Heart right ventricle (tissue), 16 donors: Measurements from ENCODE around the gene FILIP1L. TPM values are rescaled to one million over a fixed set of nuclear protein-coding genes. Genes with fewer than 3 reads are reported as not detected.

Source experiments
- ATAC-seq, 8 donors: fragments of 200-7000 bp; cut with Tn5 transposase; one replicate each; pipeline ENCODE4 v1.9.1; 2020; ENCODE audit warnings: mild to moderate bottlenecking in 8 of 8, moderate library complexity in 8 of 8, moderate number of reproducible peaks in 1 of 8
- DNase-seq, 2 donors: peaks; one replicate each; pipeline ENCODE4 v3.0.0-alpha.2; 2020
- H3K27ac ChIP-seq, 10 donors: fragments of 200-600 bp; sonication (generic) in 2 of 10; one replicate each; pipeline versions ENCODE4 v1.5.0 to v1.8.0; 2020 to 2022; ENCODE audit warnings: mild to moderate bottlenecking in 3 of 10
- H3K27me3 ChIP-seq, 7 donors: fragments of 200-600 bp; one replicate each; pipeline ENCODE4 v1.8.0; 2021 to 2022; ENCODE audit warnings: mild to moderate bottlenecking in 2 of 7
- H3K36me3 ChIP-seq, 9 donors: fragments of 200-600 bp; sonication (generic) in 1 of 9; one replicate each; pipeline versions ENCODE4 v1.5.0 to v1.8.0; 2020 to 2022; ENCODE audit warnings: mild to moderate bottlenecking in 2 of 9
- H3K4me1 ChIP-seq, 9 donors: fragments of 200-600 bp; sonication (generic) in 1 of 9; one replicate each; pipeline versions ENCODE4 v1.5.0 to v1.8.0; 2020 to 2022; ENCODE audit warnings: mild to moderate bottlenecking in 4 of 9
- H3K4me3 ChIP-seq, 10 donors: fragments of 200-600 bp; sonication (generic) in 2 of 10; one replicate each; pipeline versions ENCODE4 v1.5.0 to v1.8.0; 2020 to 2022; ENCODE audit warnings: mild to moderate bottlenecking in 7 of 10, moderate library complexity in 2 of 10
- H3K9me3 ChIP-seq, 11 donors: fragments of 200-600 bp in 10 of 11; sonication (generic) in 2 of 11; one replicate each; pipeline versions ENCODE4 v1.5.0 to v1.8.0; 2013 to 2022; ENCODE audit warnings: mild to moderate bottlenecking in 2 of 11, control low read depth in 1 of 11, moderate library complexity in 1 of 11
- WGBS, 2 donors: extraction: QIAGEN DNeasy Blood & Tissue Kit; methylation state at CpG; one replicate each; pipeline ENCODE4 v1.1.7; 2013; ENCODE audit warnings: inconsistent platforms in 1 of 2; 5-methylcytosine and 5-hydroxymethylcytosine counted together
- intact Hi-C, 10 donors: fragments of 100-400 bp; cut with DNase I; formaldehyde crosslinking; loops; one replicate each; pipeline versions ENCODE4 v1.11.1 to v1.14.2; 2022
- polyA plus RNA-seq, 2 donors: library from polyadenylated mRNA; stranded (reverse); fragments of 200-250 nt; gene quantifications; one replicate each; pipeline ENCODE4 v1.2.3, GENCODE V29; 2013
- total RNA-seq, 10 donors: library from RNA; stranded (reverse); fragmentation: NEBNext Ultra II Directional in 3 of 10; extraction: Animal tissue kit (Norgen Biotek cat#: 25700) in 3 of 10; gene quantifications; one replicate each; pipeline versions ENCODE4 v1.2.1 to v1.2.4, GENCODE V29; 2021 to 2023
- TF ChIP-seq, protein P1 (sequence below), 9 donors: fragments of 200-600 bp; sonication (generic) in 2 of 9; IDR thresholded peaks; one replicate each; pipeline versions ENCODE4 v1.5.0 to v1.8.0; 2021 to 2022; ENCODE audit warnings: antibody characterized with exemption in 9 of 9, mild to moderate bottlenecking in 5 of 9, moderate library complexity in 1 of 9
- donor health status: Arrhythmogenic right ventricular cardiomyopathy.
- donor health status: ischemic (EF 13 %, LVEDD 7.1; RV severe dilation, severe dysfunction).
- donor health status: healthy with polysubstance abuse.
- donor health status: DM: no; HTN: yes; CAD: no.
- donor health status: DM: no; HTN: no; CAD: no.
- donor health status: ischemic (EF 25% LVEDD 6.9; RV normal size, moderate dysfunction).
- donor health status: ischemic (EF 25% LVEDD 5.7; RV mildly dilated, moderate dysfunction).
- donor health status: healthy.
- donor health status: DM: yes; HTN: yes; CAD: no.
- donor health status: Ischemic cardiomyopathy.
- donor health status: ischemic (EF 35%, LVEDD 5.7; RV mildly dilated, moderate dysfunction).
- donor health status: nonischemic (EF 11% LVEDD 7.7; RV severe dilation, severe dysfunction).
- donor health status: DM: yes; HTN: yes; CAD: no.
- donor health status: PGD.
- donor health status: ischemic (EF 29% LVEDD 5.4; RV normal size, mild dysfunction).
- donor health status: nonischemic (EF 23%, LVEDD 6.1; RV moderate dilation, normal function).

The FILIP1L gene
- total and polyA plus RNA-seq, 12 donors = 15.9 to 134 (median 64.3) TPM

- ATAC-seq = peak in 4 of 8 donors; percentile 24 to 63 (median 40)
- intact Hi-C loops = no loop called here
Measured at GRCh38 chr3:100010087-100010417, 104.2 kb downstream of the FILIP1L start.

DNA sequence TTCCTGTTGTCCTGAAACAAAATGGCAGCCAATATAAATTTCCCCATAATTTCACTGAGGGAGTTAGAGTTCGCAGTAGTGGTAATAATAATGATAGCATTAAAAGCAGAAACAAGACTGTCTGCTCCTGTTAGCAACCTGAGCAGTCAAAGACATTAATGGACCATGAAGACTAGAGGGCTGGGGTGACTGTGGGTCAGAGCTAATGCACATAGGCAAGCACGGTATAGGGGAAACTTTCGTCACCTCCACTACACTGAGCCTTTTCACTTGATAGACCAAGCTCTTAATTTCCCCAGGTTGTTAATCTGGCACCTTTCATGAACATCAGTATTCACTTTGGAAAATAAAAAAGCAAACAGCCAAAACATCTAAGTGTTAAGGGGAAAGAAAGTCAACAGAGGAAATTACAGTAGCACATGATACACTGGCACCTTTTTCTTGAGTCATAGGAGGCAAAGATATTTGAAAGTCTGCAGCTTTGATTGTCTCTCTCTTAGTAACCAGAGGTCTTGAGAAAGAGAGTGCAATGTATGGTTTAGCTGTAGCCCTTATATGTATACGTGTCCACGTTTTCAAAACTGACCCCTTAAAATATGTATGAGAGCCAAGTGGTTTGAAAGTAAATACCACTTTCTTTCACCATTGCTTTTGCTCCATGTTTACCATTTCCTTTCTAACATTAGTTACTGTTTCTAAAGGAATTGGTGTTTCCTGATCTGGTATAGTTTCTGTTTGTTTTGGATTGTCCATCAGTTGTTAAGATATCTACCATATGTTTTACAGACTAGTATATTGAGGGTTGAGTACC, 104.8 kb downstream of the FILIP1L start:
- TF ChIP-seq, protein P1, sequence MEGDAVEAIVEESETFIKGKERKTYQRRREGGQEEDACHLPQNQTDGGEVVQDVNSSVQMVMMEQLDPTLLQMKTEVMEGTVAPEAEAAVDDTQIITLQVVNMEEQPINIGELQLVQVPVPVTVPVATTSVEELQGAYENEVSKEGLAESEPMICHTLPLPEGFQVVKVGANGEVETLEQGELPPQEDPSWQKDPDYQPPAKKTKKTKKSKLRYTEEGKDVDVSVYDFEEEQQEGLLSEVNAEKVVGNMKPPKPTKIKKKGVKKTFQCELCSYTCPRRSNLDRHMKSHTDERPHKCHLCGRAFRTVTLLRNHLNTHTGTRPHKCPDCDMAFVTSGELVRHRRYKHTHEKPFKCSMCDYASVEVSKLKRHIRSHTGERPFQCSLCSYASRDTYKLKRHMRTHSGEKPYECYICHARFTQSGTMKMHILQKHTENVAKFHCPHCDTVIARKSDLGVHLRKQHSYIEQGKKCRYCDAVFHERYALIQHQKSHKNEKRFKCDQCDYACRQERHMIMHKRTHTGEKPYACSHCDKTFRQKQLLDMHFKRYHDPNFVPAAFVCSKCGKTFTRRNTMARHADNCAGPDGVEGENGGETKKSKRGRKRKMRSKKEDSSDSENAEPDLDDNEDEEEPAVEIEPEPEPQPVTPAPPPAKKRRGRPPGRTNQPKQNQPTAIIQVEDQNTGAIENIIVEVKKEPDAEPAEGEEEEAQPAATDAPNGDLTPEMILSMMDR (IDR thresholded peaks at IDR 0.05) = no peak
- H3K4me3 ChIP-seq = no peak overlapping the region
- DNase-seq = no peak
- no peaks in the 10 kb centered on the region for H3K9me3 ChIP-seq
- no peaks in the 10 kb centered on the region for H3K27me3 ChIP-seq
- H3K4me1 ChIP-seq = peaks cover 12 to 62% (median 58%) of the 10 kb centered on the region in 9 donors
- intact Hi-C loops = loop anchor here in 5 of 10 donors (5.0 to 10.0 kb wide), 6 partner anchors 33 to 167 kb away; no protein-coding TSS in a partner anchor
- WGBS, 2 donors = 78% methylated on average over 5 of the region's 5 CpGs
- H3K27ac ChIP-seq = peak overlapping the region in 7 of 10 donors; percentile 1 to 83 (median 44)
- peak in 4 of 8 donors; percentile 23 to 45 (median 27) for ATAC-seq
- H3K36me3 ChIP-seq = no peaks in the 10 kb centered on the region

More at GRCh38 chr3:100010087-100010417, 104.2 kb downstream of the FILIP1L start:
- WGBS, 2 donors = 92 to 97% methylated on average over 1 of the region's 1 CpG
- no peak overlapping the region for H3K4me3 ChIP-seq
- peaks cover 0 to 3% (median 0%) of the 10 kb centered on the region in 11 donors for H3K9me3 ChIP-seq
- no peaks in the 10 kb centered on the region for H3K27me3 ChIP-seq
- DNase-seq = no peak
- H3K4me1 ChIP-seq = peaks cover 12 to 56% (median 53%) of the 10 kb centered on the region in 9 donors
- H3K36me3 ChIP-seq = no peaks in the 10 kb centered on the region
- H3K27ac ChIP-seq = peak overlapping the region in 8 of 10 donors; percentile 1 to 83 (median 38)
- TF ChIP-seq, protein P1 (IDR thresholded peaks at IDR 0.05) = no peak

DNA sequence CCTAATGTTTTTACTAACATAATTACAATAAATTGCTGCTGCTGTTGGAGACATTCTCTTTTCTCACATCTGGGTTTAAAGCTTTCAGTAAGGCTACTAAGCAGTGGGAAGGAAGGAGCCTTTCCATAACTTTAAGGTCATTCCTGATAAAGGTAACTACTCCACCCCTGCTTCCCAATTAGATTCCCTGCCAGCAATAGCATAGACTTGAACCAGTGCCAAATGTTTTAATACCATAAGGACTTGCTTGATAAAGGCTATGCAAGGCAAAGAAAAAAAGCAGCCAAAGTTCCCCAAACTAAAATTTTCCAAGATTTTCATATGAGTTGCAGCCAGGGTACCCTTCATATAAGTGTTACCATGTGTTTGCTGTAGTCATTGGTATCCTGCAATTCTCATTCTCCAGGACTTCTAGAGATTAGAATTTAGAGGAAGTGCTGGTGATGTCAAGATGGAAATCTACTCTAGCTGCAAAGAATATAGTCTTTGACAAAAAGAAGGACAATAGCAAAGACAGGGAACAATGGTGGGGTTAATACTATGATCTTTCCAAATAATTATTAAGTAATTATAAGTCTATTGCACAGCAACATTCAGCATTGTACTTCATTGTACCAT, 106.1 kb downstream of the FILIP1L start:
- Histone ChIP-seq H3K36me3 (no peaks in the 10 kb centered on the region), H3K4me1 (peaks cover 13 to 75% (median 62%) of the 10 kb centered on the region in 9 donors), H3K27me3 (no peaks in the 10 kb centered on the region), H3K27ac (peak overlapping the region in 9 of 10 donors; percentile 9 to 83 (median 60)), H3K4me3 (no peak overlapping the region), H3K9me3 (no peaks in the 10 kb centered on the region)
- TF ChIP-seq, protein P1 (IDR thresholded peaks at IDR 0.05) = no peak
- intact Hi-C loops = loop anchor here in 5 of 10 donors (5.0 to 10.0 kb wide), 6 partner anchors 34 to 166 kb away; no protein-coding TSS in a partner anchor
- no peak for DNase-seq
- peak in 6 of 8 donors; percentile 36 to 58 (median 51) for ATAC-seq

DNA sequence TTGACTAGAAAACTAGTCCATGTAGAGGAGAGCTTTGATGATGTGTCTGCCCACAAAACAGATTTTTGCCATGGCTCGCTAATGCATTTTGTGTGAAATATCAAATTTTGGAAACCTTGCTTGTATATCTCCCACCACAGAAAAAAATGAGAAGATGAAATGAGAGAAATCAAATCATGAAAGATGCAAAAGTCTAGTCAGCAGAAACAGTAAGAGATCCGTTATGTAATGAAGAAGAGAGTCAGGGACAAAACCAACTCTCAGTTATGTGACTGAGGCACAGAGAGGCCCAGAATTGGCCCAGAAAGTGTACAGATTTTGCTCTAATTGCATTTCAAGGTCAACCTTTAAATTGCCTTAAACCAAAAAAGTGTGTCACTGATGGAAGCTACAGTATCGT, 107.0 kb downstream of the FILIP1L start:
- WGBS, 2 donors = 93 to 98% methylated on average over 3 of the region's 3 CpGs

More for the DNA sequence above, 107.0 kb downstream of the FILIP1L start:
- H3K27ac ChIP-seq = peak overlapping the region in 9 of 10 donors; percentile 9 to 83 (median 60)
- H3K4me1 ChIP-seq = peaks cover 15 to 83% (median 62%) of the 10 kb centered on the region in 9 donors
- TF ChIP-seq, protein P1 (IDR thresholded peaks at IDR 0.05) = no peak
- ATAC-seq (no peak), DNase-seq (no peak)
- intact Hi-C loops = loop anchor here in 5 of 10 donors (2.0 to 10.0 kb wide), 7 partner anchors 35 to 165 kb away; no protein-coding TSS in a partner anchor
- H3K4me3 ChIP-seq = no peak overlapping the region
- H3K27me3 ChIP-seq = no peaks in the 10 kb centered on the region
- H3K36me3 ChIP-seq = no peaks in the 10 kb centered on the region
- H3K9me3 ChIP-seq = no peaks in the 10 kb centered on the region
